ENCODE measurements around the gene TMEM88.
A peak's percentile ranks its signal among the peaks of the same experiment; 100 is the strongest.
"Not testable (repeated sequence)": the region's sequence is repeated elsewhere in the genome, so short reads cannot be mapped to it uniquely, and the experiment has no call there.

TMEM88 gene

GRCh38 chr17:7857713-7858521 is 3.1 kb downstream of the TMEM88 start, which contains the start of gene CYB5D1:
CYB5D1 (plus strand) TSS chr17:7858003; CDS start chr17:7858135, 132 bp downstream.
- DNase-seq: peak; percentile 85

- DNase-seq: no peak
Measured at GRCh38 chr17:7858522-7858810, 3.6 kb downstream of the TMEM88 start.

DNA sequence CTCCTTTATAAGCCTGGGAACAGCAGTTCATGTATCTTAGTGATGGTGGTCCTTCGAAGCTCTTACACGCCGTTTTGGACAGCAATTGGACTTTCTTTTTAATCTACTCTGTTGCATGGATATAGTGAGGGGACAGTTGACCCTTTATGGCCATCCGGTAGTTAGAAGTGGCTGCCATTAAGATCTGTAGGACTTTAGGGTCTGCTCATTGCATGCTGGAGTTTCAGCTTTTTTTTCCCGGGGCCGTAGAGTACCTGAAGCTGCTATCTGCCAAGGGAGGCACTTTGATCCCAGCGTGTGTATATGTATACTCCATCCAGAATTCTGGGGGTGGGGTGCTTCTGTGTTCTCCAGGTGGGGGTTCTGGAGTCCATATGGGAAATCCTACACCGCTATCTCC is 4.2 kb downstream of the TMEM88 start:
- no peak for DNase-seq

- no peak for DNase-seq
Measured at GRCh38 chr17:7862692-7863437, 8.0 kb downstream of the TMEM88 start.

GRCh38 chr17:7864384-7864783 is 9.5 kb downstream of the TMEM88 start:
- DNase-seq: not testable (repeated sequence)

DNA sequence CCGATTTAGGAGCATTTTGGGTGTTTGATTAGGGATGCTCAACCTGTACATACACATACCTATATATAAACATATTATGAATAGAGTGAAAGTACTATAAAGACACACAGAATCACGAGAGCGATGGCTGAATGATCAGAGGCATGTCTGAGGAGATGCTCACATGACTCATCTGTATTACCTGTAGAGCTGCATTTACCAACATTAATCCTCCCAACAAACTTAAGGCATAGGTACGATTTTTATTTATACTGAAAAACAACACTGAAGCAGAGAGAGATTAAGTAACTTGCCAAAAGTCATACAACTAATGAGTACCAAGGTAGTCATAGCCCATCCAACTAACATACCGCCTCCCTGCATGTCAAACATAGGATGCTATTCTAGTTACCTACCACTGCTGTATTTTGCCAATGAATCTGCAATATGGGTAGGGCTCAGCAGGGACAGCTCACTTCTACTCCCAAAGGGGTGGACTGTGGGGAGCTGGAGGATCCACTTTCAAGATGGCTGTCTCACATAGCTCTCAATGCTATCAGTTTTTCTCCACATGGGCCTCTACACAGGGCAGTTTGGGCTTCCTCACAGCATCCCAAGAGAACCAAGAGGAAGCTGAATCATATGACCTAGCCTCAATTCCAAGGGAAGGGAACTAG is 10.3 kb downstream of the TMEM88 start:
- no peak for DNase-seq

GRCh38 chr17:7867881-7868329 is 13.0 kb downstream of the TMEM88 start:
- no peak for DNase-seq

DNA sequence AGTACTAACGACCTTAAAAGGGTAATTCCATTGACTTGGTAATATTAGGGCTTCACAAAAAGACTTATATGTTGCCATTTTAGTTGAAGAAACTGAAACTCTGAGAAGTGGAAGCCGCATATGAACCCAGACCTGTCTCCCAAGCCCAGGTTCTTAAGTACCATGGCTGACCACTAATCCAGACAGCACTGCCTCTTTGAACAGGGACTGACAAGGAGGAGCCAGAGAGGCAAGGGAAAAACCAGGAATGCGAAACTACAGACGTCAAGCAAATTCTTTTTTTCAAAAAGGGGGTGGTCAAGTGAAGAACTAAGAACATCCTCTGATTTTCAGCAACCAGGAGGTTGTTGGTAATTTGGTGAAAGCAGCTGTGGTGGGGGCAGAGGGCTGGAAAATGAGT is 18.2 kb downstream of the TMEM88 start:
- DNase-seq: no peak

- DNase-seq: no peak
Measured at GRCh38 chr17:7875804-7876370, 21.0 kb downstream of the TMEM88 start.

GRCh38 chr17:7878234-7878633 is 23.4 kb downstream of the TMEM88 start:
- no peak for DNase-seq

- no peak for DNase-seq
Measured at GRCh38 chr17:7880076-7880868, 25.4 kb downstream of the TMEM88 start.

- DNase-seq: no peak
Measured at GRCh38 chr17:7881276-7882054, 26.6 kb downstream of the TMEM88 start.

GRCh38 chr17:7882068-7882467 is 27.2 kb downstream of the TMEM88 start:
- no peak for DNase-seq

- DNase-seq: no peak
Measured at GRCh38 chr17:7882629-7883028, 27.8 kb downstream of the TMEM88 start.

DNA sequence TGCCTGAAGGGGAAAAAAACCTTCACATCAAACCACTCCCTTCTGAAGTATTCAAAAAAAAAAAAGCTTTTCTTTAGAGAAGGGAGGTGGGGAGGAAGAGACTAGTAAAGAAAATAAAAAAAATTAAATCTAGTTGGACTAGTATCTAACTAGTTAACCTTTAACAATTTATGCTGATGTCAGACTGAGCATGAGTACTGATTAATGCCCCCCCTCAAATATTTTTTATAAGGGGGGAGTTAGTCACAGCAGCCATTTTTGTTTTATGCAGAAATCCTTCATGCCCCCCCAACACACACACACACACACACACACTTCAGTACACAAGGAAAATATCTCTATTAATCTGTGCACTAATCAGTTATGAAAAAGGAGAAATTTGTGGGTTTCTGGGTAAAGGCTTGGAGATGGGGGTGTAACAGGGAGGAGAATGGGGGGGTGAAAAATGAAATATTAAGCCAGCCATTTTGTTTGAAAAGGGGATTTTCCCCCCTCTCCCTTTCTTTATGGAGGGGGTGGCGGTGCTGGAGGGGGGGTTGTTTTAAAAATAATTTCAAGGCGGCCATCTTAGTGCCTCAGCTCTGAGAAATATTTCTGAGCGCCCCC is 29.0 kb downstream of the TMEM88 start:
- DNase-seq: no peak

DNA sequence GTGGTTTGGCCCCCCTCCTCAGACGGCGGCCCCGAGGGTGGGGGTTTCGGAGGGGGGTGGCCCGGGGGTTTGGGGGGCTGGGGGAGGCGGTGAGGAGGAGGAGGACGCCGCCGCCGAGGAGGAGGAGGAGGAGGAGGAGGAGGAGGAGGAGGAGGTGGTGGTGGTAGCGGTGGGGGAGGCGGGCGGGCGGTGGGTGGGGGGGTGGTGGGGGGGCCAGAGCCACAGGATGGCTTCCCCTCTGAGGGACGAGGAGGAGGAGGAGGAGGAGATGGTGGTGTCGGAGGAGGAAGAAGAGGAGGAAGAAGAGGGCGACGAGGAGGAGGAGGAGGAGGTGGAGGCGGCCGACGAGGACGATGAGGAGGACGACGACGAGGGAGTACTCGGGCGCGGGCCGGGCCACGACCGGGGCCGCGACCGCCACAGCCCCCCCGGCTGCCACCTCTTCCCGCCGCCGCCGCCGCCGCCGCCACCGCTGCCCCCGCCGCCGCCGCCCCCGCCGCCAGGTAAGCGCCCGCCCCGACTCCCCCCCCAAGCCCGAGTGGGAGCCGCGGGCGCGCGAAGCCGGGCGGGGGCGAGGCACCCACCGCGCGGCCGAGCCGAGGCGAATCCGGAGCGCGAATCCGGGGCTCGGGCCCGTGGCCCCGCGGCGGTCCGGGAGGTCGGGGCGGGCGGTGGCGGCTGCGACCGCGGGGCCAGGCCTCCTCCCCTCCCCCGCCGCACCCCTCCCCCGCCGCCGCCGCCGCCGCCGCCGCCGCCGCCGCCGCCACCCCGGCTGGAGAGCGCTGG is 29.9 kb downstream of the TMEM88 start:
- DNase-seq: peak; percentile 25

- peak; percentile 18 for DNase-seq
Measured at GRCh38 chr17:7885367-7886226, 30.7 kb downstream of the TMEM88 start.

DNA sequence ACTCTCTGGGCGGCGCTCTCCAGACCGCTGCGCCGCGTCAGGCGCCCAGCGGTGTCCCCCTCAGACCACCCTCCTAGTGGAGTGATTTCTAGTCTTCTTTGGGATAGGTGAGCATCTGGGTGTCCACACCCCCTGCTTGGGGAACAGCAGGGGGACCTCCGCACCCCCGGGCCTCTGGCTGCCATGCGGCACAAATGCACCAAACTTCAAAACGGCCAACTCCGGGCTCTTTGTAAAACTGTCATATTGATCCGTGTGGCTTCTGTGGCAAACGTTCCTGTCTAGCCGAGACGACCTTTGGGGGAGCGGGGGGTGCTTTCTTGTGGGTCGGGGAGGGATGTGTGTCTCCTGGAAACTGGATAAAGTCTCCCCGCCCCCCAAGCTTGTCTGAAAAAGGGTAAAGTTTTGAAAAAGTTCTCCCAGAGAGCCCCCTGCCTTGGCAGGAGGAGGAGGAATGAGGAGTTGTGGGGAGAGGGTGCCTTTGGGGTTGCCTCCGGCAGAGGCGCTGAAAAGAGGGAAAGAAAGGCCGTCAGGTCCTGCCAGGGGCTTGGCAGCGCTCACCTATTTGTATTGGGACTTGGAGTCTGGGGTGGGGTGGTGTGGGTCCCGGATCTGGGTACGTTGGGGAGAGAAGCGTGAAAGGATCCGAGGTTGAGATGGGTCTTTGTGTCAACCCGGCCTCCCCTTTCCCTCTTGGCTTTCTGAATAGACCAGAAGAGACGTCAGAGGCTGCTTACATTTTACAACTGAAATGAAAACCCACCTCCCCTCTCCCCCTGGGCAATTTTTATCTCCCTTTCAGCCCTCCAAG is 31.6 kb downstream of the TMEM88 start:
- peak; percentile 39 for DNase-seq

Data from activated effector memory CD4-positive, alpha-beta T cell treated with Interleukin-2 at 50 U/mL for 16 hours (primary cell).